Neural cell (in vitro differentiated cells): Measurements from ENCODE around the gene GCNT2. TPM values are rescaled to one million over a fixed set of nuclear protein-coding genes. Genes with fewer than 3 reads are reported as not detected.
A peak's percentile ranks its signal among the peaks of the same experiment; 100 is the strongest.

ENCODE experiments used
- H2AFZ ChIP-seq: fragments of 200-600, 300-800 bp; sonication (generic), shearing (Covaris generic); 2 replicates; pipeline ENCODE4 v1.6.0; 2014; ENCODE audit warnings: low read depth, mild to moderate bottlenecking, antibody characterized with exemption, low read length, moderate library complexity
- H3F3A ChIP-seq: fragments of 200-600 bp; shearing (Covaris generic); 2 replicates; pipeline ENCODE4 v1.6.1; 2016; ENCODE audit warnings: mild to moderate bottlenecking, moderate library complexity, mixed read lengths, antibody characterized with exemption, low read length; ENCODE audit not compliant: insufficient read depth, poor library complexity, severe bottlenecking
- H3K27ac ChIP-seq: fragments of 200-600, 300-800 bp; sonication (generic), shearing (Covaris generic); 2 replicates; pipeline ENCODE4 v1.5.1; 2014; ENCODE audit warnings: mild to moderate bottlenecking, low read length, moderate library complexity
- H3K27me3 ChIP-seq: fragments of 300-800, 200-600 bp; sonication (generic), shearing (Covaris generic); 2 replicates; pipeline ENCODE4 v1.6.0; 2014; ENCODE audit warnings: mild to moderate bottlenecking, low read depth, low read length, moderate library complexity; ENCODE audit not compliant: insufficient read depth
- H3K36me3 ChIP-seq: fragments of 300-800, 200-600 bp; sonication (generic), shearing (Covaris generic); 2 replicates; pipeline ENCODE4 v1.5.1; 2014; ENCODE audit warnings: mild to moderate bottlenecking, antibody characterized with exemption, low read length, moderate library complexity; ENCODE audit not compliant: insufficient read depth
- H3K4me2 ChIP-seq: fragments of 300-800, 200-600 bp; sonication (generic), shearing (Covaris generic); 2 replicates; pipeline ENCODE4 v1.6.0; 2014; ENCODE audit warnings: mild to moderate bottlenecking, low read length
- H3K4me3 ChIP-seq: fragments of 300-800, 200-600 bp; sonication (generic), shearing (Covaris generic); 2 replicates; pipeline ENCODE4 v1.5.1; 2014; ENCODE audit warnings: mild to moderate bottlenecking, low read length, moderate library complexity
- H3K79me2 ChIP-seq: fragments of 200-600 bp; shearing (Covaris generic); replicated peaks from 2 replicates; pipeline ENCODE4 v1.6.0; 2014; ENCODE audit warnings: mild to moderate bottlenecking, low read length, moderate library complexity; ENCODE audit not compliant: insufficient read depth
- H3K9ac ChIP-seq: fragments of 300-800, 200-600 bp; sonication (generic), shearing (Covaris generic); 2 replicates; pipeline ENCODE4 v1.6.1; 2016; ENCODE audit warnings: mild to moderate bottlenecking, low read length, mixed read lengths
- H3K9me2 ChIP-seq: fragments of 200-600 bp; shearing (Covaris generic); 2 replicates; pipeline ENCODE4 v1.6.1; 2016; ENCODE audit warnings: mild to moderate bottlenecking, low read length, mixed read lengths; ENCODE audit not compliant: insufficient read depth
- H3K9me3 ChIP-seq: fragments of 200-600, 300-800 bp; sonication (generic), shearing (Covaris generic); 2 replicates; pipeline ENCODE4 v1.6.1; 2016; ENCODE audit warnings: mild to moderate bottlenecking, mixed run types, low read length, moderate library complexity, mixed read lengths
- H4K20me1 ChIP-seq: fragments of 200-600 bp; shearing (Covaris generic); 2 replicates; pipeline ENCODE4 v1.6.1; 2016; ENCODE audit warnings: mild to moderate bottlenecking, mixed run types; ENCODE audit not compliant: insufficient read depth
- EP300 ChIP-seq: fragments of 450-650 bp; conservative IDR thresholded peaks from 2 replicates; pipeline ENCODE4 v1.6.1; 2014; ENCODE audit warnings: antibody characterized with exemption, mild to moderate bottlenecking, moderate library complexity; ENCODE audit not compliant: poor library complexity, severe bottlenecking
- EZH2 ChIP-seq: fragments of 200-600, 300-800 bp; shearing (Covaris generic), sonication (generic); IDR thresholded peaks from 2 replicates; pipeline ENCODE4 v1.6.1; 2014; ENCODE audit warnings: antibody characterized with exemption, low read length, borderline replicate concordance, mild to moderate bottlenecking; ENCODE audit not compliant: insufficient read depth, poor library complexity, severe bottlenecking
- MXI1 ChIP-seq: fragments of 450-650 bp; conservative IDR thresholded peaks from 2 replicates; pipeline ENCODE4 v1.6.1; 2014; ENCODE audit warnings: antibody characterized with exemption, mild to moderate bottlenecking; ENCODE audit not compliant: poor library complexity, severe bottlenecking
- POLR2AphosphoS5 ChIP-seq: IDR thresholded peaks from 2 replicates; pipeline ENCODE4 v1.6.1; 2012
- RAD21 ChIP-seq: fragments of 450-650 bp; conservative IDR thresholded peaks from 2 replicates; pipeline ENCODE4 v1.6.1; 2014; ENCODE audit warnings: antibody characterized with exemption, mild to moderate bottlenecking, moderate library complexity
- SMC3 ChIP-seq: fragments of 450-650 bp; conservative IDR thresholded peaks from 2 replicates; pipeline ENCODE4 v1.6.1; 2014; ENCODE audit warnings: antibody characterized with exemption, mild to moderate bottlenecking, moderate library complexity; ENCODE audit not compliant: poor library complexity
- TAF1 ChIP-seq: IDR thresholded peaks from 2 replicates; pipeline ENCODE4 v1.6.1; 2012; ENCODE audit warnings: low read depth
- polyA plus RNA-seq: library from polyadenylated mRNA; depleted of rRNA; stranded (reverse); fragments of >200 nt; gene quantifications from 2 replicates; pipeline ENCODE4 v1.2.3, GENCODE V29; 2014
- TF ChIP-seq, protein P1 (sequence below): fragments of 450-650 bp; IDR thresholded peaks from 2 replicates; pipeline ENCODE4 v1.5.1; 2014; ENCODE audit warnings: antibody characterized with exemption, mild to moderate bottlenecking, moderate library complexity; ENCODE audit not compliant: poor library complexity, severe bottlenecking
- TF ChIP-seq, protein P2 (sequence below): IDR thresholded peaks from 2 replicates; pipeline ENCODE4 v1.6.1; 2012; ENCODE audit warnings: borderline replicate concordance

The GCNT2 gene
- polyA plus RNA-seq, 1 donor from 2014 or later, result 9.4 TPM

DNA sequence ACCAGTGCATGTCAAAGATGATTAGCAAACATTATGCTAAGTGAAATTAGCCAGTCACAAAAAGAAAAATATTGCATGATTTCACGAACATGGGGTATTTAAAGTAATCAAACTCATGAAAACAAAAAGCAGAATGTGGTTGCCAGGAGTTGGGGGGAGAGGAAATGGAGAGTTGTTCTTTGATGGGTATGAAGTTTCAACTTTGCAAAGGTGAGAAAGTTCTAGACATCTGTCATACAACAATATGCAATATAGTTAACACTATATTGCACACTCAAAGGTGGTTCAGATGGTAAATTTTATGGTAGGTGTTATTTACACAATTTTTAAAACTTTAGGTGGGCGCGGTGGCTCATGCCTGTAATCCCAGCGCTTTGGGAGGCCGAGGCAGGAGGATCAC lies 13.4 kb upstream of the GCNT2 start:
- Histone ChIP-seq H3K9ac (no peak overlapping the region), H3F3A (no peaks in the 10 kb centered on the region), H3K9me3 (no peaks in the 10 kb centered on the region), H3K27ac (no peak overlapping the region), H3K79me2 (no peaks in the 10 kb centered on the region), H4K20me1 (no peaks in the 10 kb centered on the region), H3K9me2 (no peaks in the 10 kb centered on the region), H3K27me3 (no peaks in the 10 kb centered on the region), H3K4me2 (no peak overlapping the region), H3K4me3 (no peak overlapping the region), H2AFZ (no peak overlapping the region), H3K36me3 (no peaks in the 10 kb centered on the region)
- no peak for TF ChIP-seq POLR2AphosphoS5
- TF ChIP-seq, protein P1, sequence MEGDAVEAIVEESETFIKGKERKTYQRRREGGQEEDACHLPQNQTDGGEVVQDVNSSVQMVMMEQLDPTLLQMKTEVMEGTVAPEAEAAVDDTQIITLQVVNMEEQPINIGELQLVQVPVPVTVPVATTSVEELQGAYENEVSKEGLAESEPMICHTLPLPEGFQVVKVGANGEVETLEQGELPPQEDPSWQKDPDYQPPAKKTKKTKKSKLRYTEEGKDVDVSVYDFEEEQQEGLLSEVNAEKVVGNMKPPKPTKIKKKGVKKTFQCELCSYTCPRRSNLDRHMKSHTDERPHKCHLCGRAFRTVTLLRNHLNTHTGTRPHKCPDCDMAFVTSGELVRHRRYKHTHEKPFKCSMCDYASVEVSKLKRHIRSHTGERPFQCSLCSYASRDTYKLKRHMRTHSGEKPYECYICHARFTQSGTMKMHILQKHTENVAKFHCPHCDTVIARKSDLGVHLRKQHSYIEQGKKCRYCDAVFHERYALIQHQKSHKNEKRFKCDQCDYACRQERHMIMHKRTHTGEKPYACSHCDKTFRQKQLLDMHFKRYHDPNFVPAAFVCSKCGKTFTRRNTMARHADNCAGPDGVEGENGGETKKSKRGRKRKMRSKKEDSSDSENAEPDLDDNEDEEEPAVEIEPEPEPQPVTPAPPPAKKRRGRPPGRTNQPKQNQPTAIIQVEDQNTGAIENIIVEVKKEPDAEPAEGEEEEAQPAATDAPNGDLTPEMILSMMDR, result no peak
- TF ChIP-seq EP300, result no peak
- TF ChIP-seq TAF1, result no peak
- TF ChIP-seq SMC3, result no peak
- no peak for TF ChIP-seq RAD21
- TF ChIP-seq, protein P2, sequence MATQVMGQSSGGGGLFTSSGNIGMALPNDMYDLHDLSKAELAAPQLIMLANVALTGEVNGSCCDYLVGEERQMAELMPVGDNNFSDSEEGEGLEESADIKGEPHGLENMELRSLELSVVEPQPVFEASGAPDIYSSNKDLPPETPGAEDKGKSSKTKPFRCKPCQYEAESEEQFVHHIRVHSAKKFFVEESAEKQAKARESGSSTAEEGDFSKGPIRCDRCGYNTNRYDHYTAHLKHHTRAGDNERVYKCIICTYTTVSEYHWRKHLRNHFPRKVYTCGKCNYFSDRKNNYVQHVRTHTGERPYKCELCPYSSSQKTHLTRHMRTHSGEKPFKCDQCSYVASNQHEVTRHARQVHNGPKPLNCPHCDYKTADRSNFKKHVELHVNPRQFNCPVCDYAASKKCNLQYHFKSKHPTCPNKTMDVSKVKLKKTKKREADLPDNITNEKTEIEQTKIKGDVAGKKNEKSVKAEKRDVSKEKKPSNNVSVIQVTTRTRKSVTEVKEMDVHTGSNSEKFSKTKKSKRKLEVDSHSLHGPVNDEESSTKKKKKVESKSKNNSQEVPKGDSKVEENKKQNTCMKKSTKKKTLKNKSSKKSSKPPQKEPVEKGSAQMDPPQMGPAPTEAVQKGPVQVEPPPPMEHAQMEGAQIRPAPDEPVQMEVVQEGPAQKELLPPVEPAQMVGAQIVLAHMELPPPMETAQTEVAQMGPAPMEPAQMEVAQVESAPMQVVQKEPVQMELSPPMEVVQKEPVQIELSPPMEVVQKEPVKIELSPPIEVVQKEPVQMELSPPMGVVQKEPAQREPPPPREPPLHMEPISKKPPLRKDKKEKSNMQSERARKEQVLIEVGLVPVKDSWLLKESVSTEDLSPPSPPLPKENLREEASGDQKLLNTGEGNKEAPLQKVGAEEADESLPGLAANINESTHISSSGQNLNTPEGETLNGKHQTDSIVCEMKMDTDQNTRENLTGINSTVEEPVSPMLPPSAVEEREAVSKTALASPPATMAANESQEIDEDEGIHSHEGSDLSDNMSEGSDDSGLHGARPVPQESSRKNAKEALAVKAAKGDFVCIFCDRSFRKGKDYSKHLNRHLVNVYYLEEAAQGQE, result no peak
- no peak for TF ChIP-seq EZH2
- no peak for TF ChIP-seq MXI1

DNA sequence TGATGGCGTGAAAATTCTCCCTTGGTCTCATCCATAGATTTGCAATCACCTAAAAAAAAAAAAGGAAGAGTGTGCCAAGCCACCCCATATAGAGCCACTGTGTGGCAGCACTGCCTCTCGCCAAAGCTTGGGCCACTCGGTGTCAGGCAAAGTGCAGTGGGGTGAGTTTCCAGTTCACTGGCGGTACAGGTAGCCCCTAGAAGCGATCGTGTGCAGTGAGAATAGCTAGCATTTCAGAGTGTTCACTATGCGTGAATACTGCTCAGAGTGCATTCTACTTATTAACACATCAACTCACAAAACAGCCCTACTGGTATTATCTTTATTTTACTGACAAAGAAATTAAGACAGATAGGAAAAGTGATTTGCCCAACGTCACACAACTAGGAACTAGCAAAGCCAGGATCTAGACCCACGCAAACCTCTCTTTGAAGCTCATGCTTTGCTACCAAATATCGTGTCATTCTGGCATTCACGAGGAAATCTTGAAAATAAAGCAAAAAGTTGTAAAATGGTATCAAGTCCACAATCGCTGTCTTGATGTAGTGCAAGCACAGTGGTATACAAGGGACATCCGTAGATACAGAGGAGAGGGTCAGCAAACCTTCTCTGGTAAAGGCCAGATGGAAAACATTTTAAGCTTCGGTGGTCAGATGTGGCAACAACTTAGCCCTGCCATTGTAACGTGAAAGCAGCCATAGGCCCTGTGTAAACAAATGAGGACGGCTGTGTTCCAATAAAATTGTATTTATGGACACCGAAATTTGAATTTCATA lies 10.4 kb upstream of the GCNT2 start:
- Histone ChIP-seq H3K4me3 (no peak overlapping the region), H3K79me2 (no peaks in the 10 kb centered on the region), H3K27ac (no peak overlapping the region), H3F3A (no peaks in the 10 kb centered on the region), H3K36me3 (no peaks in the 10 kb centered on the region), H3K27me3 (no peaks in the 10 kb centered on the region), H3K9me2 (no peaks in the 10 kb centered on the region), H3K9ac (no peak overlapping the region), H2AFZ (no peak overlapping the region), H4K20me1 (no peaks in the 10 kb centered on the region), H3K9me3 (no peaks in the 10 kb centered on the region), H3K4me2 (no peak overlapping the region)
- TF ChIP-seq, protein P1, result peak; percentile 64
- TF ChIP-seq EZH2, result no peak
- TF ChIP-seq TAF1, result no peak
- TF ChIP-seq, protein P2, result no peak
- peak; percentile 71 for TF ChIP-seq SMC3
- peak; percentile 64 for TF ChIP-seq RAD21
- no peak for TF ChIP-seq POLR2AphosphoS5
- TF ChIP-seq EP300, result no peak
- no peak for TF ChIP-seq MXI1
